Umbilical cord (tissue), 2 donors: ENCODE measurements around the gene ALPL. TPM values are rescaled to one million over a fixed set of nuclear protein-coding genes. Genes with fewer than 3 reads are reported as not detected.

Source experiments
- DNase-seq: peaks from one replicate; pipeline ENCODE4 v3.0.0-alpha.2; 2015; ENCODE audit warnings: low spot score
- total RNA-seq: library from RNA; depleted of rRNA; stranded (reverse); fragments of >200 nt; gene quantifications from one replicate; pipeline ENCODE4 v1.2.3, GENCODE V29; 2014; ENCODE audit warnings: low replicate concordance; ENCODE audit not compliant: insufficient read depth

The ALPL gene
- total RNA-seq, 1 donor from 2014 or later = not detected

DNA sequence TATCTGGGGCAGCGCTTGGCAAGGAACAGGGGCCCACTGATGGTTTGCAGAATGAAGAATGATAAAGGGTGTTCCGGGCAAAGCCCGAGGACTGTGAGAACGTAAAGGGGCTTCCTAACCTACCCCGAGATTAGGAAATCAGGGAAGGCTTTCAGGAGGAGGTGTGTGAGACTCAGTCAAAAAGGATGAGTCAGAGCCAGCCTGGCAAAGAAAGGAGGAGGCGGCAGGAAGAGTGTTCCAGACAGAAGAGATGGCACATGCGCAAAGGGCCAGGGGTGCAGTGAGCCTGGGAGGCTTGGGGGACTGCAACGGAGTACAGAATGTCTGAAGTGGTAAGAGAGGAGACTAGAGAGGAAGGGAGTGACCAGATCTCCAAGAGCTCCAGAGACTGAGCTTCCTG lies 89.7 kb downstream of the ALPL start:
- DNase-seq = no peak

DNA sequence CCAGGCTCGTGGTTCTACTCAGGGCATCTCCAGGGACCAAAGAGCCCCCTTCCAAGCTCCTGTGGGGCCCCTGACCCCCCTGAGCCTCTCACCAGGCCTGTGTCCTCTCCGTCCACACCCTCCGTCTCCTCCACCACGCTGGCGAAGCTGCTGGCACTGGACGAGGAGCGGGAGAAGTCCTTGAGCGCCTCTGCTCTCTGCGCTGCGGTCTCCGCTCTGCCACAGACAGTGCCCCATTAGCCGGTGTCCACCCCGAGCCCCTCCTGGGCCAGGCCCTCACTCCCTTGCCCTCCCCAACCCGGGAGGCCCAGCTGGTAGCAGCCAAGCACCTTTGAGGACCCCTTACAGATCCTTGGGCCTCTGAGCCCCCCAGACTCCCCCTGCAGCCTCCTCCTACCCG lies 90.2 kb downstream of the ALPL start:
- DNase-seq = no peak

GRCh38 chr1:21601278-21602048 lies 92.2 kb downstream of the ALPL start:
- no peak for DNase-seq

- DNase-seq = no peak
Observed at GRCh38 chr1:21603177-21604138, 94.2 kb downstream of the ALPL start.

DNA sequence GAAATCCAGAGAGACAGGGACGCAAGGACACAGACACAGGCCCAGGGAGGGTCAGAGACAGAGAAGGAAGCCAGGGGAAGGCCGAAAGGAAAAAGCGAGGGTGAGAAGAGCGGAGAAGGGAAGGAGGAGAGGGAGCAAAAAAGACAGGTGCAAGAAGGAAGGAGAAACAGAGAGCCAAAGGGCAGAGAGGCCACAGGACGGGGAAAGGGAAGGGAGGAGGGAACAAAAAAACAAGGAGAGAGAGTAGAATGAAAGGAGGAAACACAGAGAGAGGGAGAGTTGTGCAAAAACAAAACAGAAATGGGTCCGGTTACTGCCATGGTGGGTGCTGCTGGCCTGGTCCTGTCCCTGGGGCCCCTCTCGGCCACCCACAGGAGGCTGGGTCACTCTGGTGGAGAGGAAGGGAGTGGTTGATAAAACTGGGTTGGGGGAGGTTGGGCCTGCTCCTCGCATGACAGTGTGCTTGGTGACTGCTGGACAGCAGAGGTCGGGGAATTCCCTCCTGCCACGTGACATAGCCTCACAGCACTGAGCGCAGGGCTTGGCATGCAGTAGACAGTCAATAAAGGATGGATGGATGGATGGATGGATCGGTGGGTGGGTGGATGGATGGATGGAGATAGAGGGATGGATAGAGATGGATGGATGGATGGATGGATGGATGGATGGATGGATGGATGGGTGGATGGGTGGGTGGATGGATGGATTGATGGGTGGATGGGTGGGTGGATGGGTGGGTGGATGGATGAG lies 95.2 kb downstream of the ALPL start:
- no peak for DNase-seq

GRCh38 chr1:21605012-21605715 lies 95.9 kb downstream of the ALPL start:
- DNase-seq = no peak

DNA sequence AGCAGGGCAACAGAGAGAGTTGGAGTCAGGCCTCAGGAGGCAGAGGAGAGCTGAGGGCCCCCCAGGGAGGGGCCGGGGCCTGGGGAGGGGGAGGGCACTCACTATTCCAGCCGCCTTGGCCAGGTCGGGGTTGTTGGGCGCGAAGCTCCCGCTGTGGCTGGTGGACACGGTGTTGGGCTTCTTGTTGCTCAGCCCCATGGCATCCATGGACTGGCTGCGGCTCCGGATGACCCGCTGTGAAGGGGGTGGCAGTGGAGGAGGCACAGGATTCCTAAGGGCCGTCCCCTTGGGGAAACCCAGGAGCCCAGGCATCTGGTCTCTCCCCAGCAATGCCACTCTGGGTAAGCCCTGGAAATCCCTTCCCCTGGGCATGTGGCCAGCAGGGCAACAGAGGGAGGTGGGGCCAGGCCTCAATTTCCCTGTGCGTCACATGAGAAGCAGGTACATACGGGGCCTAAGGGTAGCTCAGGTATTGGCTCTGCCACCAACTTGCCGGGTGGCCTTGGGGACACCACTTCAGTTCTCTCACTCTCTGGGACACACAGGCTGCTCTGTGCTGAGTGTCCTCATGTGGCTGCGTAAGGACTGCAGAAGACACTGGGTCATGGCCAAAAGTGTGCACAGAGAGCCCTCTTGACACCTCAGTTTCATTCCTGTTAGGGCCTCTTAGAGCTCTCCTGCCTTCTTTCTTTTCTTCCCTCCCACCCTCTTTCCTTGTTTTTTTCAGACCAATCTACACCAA lies 96.9 kb downstream of the ALPL start:
- no peak for DNase-seq

DNA sequence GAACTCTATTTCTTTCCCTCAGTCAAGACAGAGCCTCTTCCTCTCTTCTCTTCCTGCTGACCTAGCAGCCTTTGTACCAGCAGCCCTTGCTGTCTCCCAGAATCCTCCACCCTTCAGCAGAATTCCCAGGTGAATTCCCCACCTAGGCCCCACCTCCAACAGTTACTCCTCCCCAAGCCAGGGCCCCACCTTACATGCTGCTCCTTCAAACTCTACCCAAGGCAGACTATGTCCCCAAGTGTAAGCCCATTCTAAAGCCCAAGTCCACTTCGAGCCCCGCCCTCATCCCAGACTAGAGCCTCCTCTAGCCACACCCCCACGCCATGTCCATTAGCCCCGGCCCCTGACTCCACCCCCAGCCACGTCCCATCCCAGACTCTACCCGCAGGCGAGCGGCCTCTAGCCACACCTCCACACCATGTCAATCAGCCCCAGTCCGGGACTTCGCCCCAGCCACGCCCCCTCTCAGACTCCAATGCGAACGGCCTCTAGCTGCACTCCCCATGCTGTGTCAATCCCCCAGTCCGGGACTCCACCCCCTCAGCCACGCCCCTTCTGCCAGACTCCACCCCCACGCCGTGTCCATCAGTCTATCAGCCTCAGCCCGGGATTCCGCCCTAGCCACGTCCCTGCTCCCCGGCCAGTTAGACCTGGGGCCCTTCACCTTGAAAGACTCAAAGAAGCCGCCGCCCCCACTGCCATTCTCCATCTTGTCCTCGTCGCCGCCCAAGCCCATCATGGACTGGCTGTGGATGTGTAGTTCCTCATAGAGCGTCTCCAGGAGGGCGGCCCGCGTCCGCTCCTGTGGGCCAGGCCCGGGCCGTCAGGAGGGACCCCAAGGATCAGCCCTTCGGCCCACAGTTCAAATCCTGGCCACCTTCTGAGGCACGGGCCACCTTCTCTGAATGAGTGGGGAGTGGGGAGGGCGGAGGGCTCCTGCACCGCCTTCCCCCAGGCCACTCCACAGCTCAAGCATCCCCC lies 98.6 kb downstream of the ALPL start:
- DNase-seq = peak; percentile 86

GRCh38 chr1:21608798-21609197 lies 99.6 kb downstream of the ALPL start:
- DNase-seq = no peak

DNA sequence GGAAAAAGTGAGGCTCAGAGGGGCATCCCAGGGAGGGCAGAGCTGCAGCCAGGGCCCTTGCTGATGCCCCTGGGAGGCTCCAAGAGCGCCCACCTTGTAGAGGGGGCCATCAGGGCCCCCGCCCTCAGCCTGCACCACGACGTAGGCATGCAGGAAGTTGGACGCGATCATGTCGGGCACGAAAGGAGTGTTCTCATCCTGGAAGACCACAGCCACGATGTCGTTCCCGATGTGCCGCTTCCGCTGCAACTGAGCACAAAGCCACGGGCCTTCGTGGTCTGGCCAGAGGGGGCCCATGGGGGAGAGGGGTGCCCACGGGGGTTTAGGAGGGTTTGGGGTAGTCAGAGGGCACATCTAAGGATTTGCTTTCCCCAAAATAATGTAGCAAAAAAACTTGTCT lies 100.8 kb downstream of the ALPL start:
- DNase-seq = no peak

GRCh38 chr1:21610989-21611785 lies 102.0 kb downstream of the ALPL start:
- DNase-seq = no peak

GRCh38 chr1:21612057-21612456 lies 102.8 kb downstream of the ALPL start:
- no peak for DNase-seq

DNA sequence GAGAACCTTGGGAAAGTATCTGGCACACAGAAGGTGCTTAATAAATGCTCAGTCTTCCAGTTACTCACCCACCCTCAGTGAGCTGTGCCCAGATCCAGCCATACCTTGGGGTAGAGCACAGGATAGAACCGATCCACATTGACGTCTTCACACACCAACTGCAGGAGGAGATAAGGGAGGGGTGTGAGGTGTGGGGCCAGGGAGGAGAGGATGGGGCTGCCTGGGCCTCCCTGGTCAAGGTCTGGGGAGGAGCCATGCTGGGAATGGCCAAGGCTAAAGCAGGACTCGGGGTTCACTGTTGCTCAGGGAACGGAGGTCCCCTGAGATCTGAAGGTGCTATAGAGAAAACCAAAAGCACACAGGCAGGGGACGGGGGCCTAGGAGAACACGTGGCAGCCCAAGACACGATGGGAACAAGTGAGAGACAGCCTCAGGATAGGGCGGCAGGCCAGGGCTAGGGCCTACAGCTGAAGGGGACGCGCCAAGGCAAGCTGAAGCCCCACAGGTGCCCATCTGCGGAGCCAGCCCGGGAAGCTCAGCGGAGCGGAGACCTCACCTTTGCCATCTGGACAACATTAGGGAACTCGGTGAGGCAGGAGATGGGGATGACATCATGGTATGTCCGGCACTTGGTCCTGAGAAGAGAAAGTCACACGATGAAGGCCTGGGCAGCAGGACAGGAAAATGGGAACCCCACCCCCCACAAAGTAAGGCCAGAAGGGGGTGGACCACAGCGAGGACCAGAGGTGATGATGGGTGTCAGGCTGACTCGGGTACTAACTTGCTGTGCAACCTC lies 104.0 kb downstream of the ALPL start:
- DNase-seq = no peak

GRCh38 chr1:21614419-21615115 lies 105.3 kb downstream of the ALPL start:
- DNase-seq = no peak

GRCh38 chr1:21616372-21616771 lies 107.1 kb downstream of the ALPL start:
- DNase-seq = no peak

- no peak for DNase-seq
Observed at GRCh38 chr1:21617126-21617738, 108.0 kb downstream of the ALPL start.

GRCh38 chr1:21618059-21618458 lies 108.8 kb downstream of the ALPL start:
- no peak for DNase-seq
